Smooth muscle cell (in vitro differentiated cells): Measurements from ENCODE around the gene IRF8. TPM values are rescaled to one million over a fixed set of nuclear protein-coding genes. Genes with fewer than 3 reads are reported as not detected.

Experiments used
- DNase-seq: peaks from one replicate; lab custom pipeline; 2025; ENCODE audit not compliant: unreplicated experiment; lab: John Stamatoyannopoulos, UW
- H2AFZ ChIP-seq: fragments of 200-600 bp; sonication (generic); 2 replicates; pipeline ENCODE4 v1.6.0; 2016; ENCODE audit warnings: antibody characterized with exemption, low read depth, mild to moderate bottlenecking
- H3F3A ChIP-seq: fragments of 200-600 bp; sonication (generic); 2 replicates; pipeline ENCODE4 v1.6.0; 2017; ENCODE audit warnings: antibody characterized with exemption, low read depth
- H3K27ac ChIP-seq: fragments of 200-600 bp; sonication (generic); 2 replicates; pipeline ENCODE4 v1.5.1; 2016; ENCODE audit warnings: low read depth, mild to moderate bottlenecking
- H3K27me3 ChIP-seq: fragments of 200-600 bp; sonication (generic); 2 replicates; pipeline ENCODE4 v1.6.1; 2016; ENCODE audit warnings: low read depth, mild to moderate bottlenecking
- H3K36me3 ChIP-seq: fragments of 200-600 bp; sonication (generic); 2 replicates; pipeline ENCODE4 v1.5.1; 2016; ENCODE audit warnings: low read depth
- H3K4me1 ChIP-seq: fragments of 200-600 bp; sonication (generic); 2 replicates; pipeline ENCODE4 v1.5.1; 2016; ENCODE audit warnings: low read depth
- H3K4me2 ChIP-seq: fragments of 200-600 bp; sonication (generic); 2 replicates; pipeline ENCODE4 v1.6.0; 2016; ENCODE audit warnings: mild to moderate bottlenecking
- H3K4me3 ChIP-seq: fragments of 200-600 bp; sonication (generic); 2 replicates; pipeline ENCODE4 v1.5.1; 2016; ENCODE audit warnings: mild to moderate bottlenecking
- H3K79me2 ChIP-seq: fragments of 200-600 bp; sonication (generic); 2 replicates; pipeline ENCODE4 v1.6.0; 2016; ENCODE audit warnings: low read depth, mild to moderate bottlenecking
- H3K9ac ChIP-seq: fragments of 200-600 bp; sonication (generic); 2 replicates; pipeline ENCODE4 v1.6.0; 2016; ENCODE audit warnings: low read depth
- H3K9me3 ChIP-seq: fragments of 200-600 bp; sonication (generic); replicated peaks from 2 replicates; pipeline ENCODE4 v1.5.1; 2016; ENCODE audit warnings: low read depth
- H4K20me1 ChIP-seq: fragments of 200-600 bp; sonication (generic); 2 replicates; pipeline ENCODE4 v1.6.0; 2016; ENCODE audit warnings: low read depth
- WGBS: methylation state at CpG from one replicate; pipeline ENCODE4 v1.1.7; 2016; ENCODE audit warnings: low lambda C conversion rate; 5-methylcytosine and 5-hydroxymethylcytosine counted together
- polyA plus RNA-seq: library from polyadenylated mRNA; unstranded; fragments of >200 nt; fragmentation: Nextera tagmentation; extraction: Ambion mirVana; gene quantifications from 2 replicates; pipeline ENCODE4 v1.2.1, GENCODE V29; 2016
- total RNA-seq: library from RNA; depleted of rRNA; stranded (reverse); fragments of >200 nt; gene quantifications from 2 replicates; pipeline ENCODE4 v1.2.3, GENCODE V29; 2014
- TF ChIP-seq, protein P1 (sequence below): fragments of 200-600 bp; sonication (generic); IDR thresholded peaks from 2 replicates; pipeline ENCODE4 v1.5.1; 2017; ENCODE audit warnings: borderline replicate concordance, mild to moderate bottlenecking, antibody characterized with exemption; ENCODE audit not compliant: insufficient read depth, poor library complexity, severe bottlenecking

The IRF8 gene
- total and polyA plus RNA-seq, 2 experiments from 2014 or later: 0.88 to 3.4 TPM

DNA sequence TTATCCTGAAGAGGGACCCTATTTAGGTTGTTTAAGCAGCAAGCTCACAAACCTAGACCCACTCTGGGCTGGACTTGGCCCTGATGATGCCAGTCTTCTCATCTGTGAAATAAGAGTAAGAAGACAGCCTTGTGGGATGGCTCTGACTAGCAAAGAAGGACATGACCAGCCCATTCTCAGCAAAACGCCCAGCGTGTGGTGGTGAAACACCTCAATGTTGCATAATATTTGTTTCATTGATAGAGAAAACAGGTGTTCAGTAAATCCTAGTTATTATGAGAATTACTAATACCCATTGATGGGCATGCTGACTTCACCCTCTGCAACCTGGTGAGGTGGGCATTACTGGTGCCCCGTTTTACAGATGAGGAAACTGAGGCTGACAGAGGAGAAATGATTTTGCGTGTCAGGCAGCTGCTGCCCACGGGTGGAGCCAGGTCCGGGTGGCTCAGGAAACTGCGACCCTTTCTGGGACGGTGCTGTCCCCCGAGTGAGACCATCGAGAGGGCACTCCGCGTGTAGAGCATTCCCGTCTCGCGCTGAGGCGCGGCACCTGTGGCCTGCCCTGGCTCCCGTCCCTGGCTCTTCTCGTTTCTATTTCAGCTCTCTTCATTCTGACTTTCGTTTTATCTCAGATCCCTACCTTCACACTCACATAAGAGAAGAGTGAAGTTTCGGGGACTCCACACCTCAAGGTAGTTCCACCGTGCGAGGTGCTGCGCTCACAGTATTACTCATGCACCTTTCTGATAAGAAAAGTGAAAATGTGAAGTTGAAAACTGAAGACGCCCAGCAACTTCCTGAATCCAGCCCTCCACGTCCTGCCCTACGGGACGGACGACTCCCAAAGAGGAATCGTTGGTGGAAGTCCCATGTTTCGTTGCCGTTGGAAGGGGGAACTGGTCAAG, 48.5 kb downstream of the IRF8 start:
- WGBS: 90% methylated on average over 32 of the region's 32 CpGs
- DNase-seq: no peak

DNA sequence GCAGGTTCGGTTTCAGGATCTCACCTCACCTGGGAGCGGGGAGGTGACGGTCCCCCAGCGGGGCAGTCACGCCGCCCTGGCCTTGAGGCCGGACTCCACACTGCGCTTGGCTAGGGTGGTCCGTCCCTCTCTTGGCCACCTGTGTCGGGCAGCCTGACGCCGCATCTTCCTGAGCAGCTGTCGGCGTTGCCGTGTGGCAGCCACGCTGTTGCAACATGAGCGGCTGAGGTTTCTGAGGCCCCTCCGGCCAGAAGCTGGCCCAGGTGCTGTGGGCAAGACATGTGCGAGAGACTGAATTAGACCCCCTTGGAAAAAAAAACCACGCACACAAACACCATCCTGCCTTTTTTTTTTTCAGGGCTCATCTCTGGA, 49.2 kb downstream of the IRF8 start:
- Histone ChIP-seq H3K4me3 (no peak overlapping the region), H3K27ac (no peak overlapping the region), H3K4me2 (no peak overlapping the region), H3F3A (no peaks in the 10 kb centered on the region), H4K20me1 (no peaks in the 10 kb centered on the region), H3K9ac (no peak overlapping the region), H3K4me1 (no peaks in the 10 kb centered on the region), H3K79me2 (no peaks in the 10 kb centered on the region), H3K27me3 (peaks cover 23% of the 10 kb centered on the region), H2AFZ (no peak overlapping the region), H3K9me3 (no peaks in the 10 kb centered on the region), H3K36me3 (no peaks in the 10 kb centered on the region)
- WGBS: 95% methylated on average over 20 of the region's 20 CpGs
- TF ChIP-seq, protein P1, sequence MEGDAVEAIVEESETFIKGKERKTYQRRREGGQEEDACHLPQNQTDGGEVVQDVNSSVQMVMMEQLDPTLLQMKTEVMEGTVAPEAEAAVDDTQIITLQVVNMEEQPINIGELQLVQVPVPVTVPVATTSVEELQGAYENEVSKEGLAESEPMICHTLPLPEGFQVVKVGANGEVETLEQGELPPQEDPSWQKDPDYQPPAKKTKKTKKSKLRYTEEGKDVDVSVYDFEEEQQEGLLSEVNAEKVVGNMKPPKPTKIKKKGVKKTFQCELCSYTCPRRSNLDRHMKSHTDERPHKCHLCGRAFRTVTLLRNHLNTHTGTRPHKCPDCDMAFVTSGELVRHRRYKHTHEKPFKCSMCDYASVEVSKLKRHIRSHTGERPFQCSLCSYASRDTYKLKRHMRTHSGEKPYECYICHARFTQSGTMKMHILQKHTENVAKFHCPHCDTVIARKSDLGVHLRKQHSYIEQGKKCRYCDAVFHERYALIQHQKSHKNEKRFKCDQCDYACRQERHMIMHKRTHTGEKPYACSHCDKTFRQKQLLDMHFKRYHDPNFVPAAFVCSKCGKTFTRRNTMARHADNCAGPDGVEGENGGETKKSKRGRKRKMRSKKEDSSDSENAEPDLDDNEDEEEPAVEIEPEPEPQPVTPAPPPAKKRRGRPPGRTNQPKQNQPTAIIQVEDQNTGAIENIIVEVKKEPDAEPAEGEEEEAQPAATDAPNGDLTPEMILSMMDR: no peak
- no peak for DNase-seq

More for the DNA sequence above, 48.5 kb downstream of the IRF8 start:
- Histone ChIP-seq H3K36me3 (no peaks in the 10 kb centered on the region), H3K79me2 (no peaks in the 10 kb centered on the region), H3K9ac (no peak overlapping the region), H3K4me3 (no peak overlapping the region), H3K4me1 (no peaks in the 10 kb centered on the region), H3K4me2 (no peak overlapping the region), H2AFZ (no peak overlapping the region), H3K27me3 (peaks cover 23% of the 10 kb centered on the region), H3F3A (no peaks in the 10 kb centered on the region), H3K9me3 (no peaks in the 10 kb centered on the region), H3K27ac (no peak overlapping the region), H4K20me1 (no peaks in the 10 kb centered on the region)
- TF ChIP-seq, protein P1: no peak

DNA sequence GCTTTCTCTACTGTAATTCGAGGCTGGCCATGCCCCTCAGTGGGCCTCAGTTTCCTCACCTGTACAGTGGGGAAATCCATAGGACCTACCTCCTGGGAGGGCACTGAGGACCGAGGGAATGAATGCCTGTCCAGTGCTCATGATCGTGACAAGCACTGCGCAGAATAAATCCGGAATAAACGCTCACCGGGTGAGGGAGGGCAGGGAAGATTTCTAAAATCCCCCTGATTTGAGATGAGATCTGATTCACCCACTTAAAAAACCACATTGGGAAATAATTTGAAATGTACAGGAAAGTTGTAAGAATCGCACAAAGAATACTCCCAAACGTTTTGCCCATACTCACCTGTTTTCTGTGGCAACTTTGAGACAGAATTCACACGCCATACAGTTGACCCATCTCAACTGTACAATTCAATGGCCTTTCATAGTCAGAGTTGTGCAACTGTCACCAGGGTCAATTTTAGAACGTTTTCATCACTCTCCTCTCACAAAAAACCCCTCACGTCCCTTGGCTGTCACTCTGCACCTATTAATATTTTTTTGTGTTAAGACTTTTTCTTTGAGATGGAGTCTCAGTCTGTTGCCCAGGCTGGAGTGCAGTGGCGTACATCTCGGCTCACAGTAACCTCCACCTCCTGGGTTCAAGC, 49.8 kb downstream of the IRF8 start:
- 90% methylated on average over 14 of the region's 14 CpGs for WGBS
- no peak overlapping the region for H3K9ac ChIP-seq
- H3F3A ChIP-seq: no peaks in the 10 kb centered on the region
- DNase-seq: no peak
- no peak overlapping the region for H2AFZ ChIP-seq
- no peaks in the 10 kb centered on the region for H3K36me3 ChIP-seq
- H3K4me1 ChIP-seq: no peaks in the 10 kb centered on the region
- TF ChIP-seq, protein P1: no peak
- H3K9me3 ChIP-seq: no peaks in the 10 kb centered on the region
- H3K4me2 ChIP-seq: no peak overlapping the region
- no peaks in the 10 kb centered on the region for H4K20me1 ChIP-seq
- no peak overlapping the region for H3K4me3 ChIP-seq
- H3K79me2 ChIP-seq: no peaks in the 10 kb centered on the region
- H3K27ac ChIP-seq: no peak overlapping the region
- peaks cover 23% of the 10 kb centered on the region for H3K27me3 ChIP-seq
